Left hindlimb (tissue), 1 donor: ENCODE results near the gene FGF14.

ENCODE experiments used
- DNase-seq: peaks from one replicate; pipeline ENCODE4 v3.0.0-alpha.2; 2018

The FGF14 gene

GRCh38 chr13:102302534-102302933, 99.3 kb downstream of the FGF14 start:
- DNase-seq, result no peak

DNA sequence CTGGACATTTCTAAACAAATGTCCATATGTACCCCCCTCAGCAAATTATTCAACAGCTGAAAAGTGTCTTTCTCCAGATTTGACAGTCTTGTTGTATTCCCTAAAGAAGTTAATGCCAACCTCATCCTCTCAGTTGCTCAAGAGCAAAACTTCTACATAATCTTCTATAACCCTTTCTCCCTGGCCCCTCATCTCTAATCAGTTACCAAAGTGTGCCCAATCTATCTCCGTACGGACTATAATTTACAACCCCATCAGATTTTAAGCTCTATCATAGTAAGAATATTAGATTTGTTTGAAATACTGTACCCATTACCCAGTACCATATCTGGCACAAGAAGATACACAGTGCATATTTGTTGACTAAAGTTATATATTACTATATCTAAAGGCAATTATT, 101.5 kb downstream of the FGF14 start:
- no peak for DNase-seq

GRCh38 chr13:102299366-102299765, 102.5 kb downstream of the FGF14 start:
- no peak for DNase-seq

DNA sequence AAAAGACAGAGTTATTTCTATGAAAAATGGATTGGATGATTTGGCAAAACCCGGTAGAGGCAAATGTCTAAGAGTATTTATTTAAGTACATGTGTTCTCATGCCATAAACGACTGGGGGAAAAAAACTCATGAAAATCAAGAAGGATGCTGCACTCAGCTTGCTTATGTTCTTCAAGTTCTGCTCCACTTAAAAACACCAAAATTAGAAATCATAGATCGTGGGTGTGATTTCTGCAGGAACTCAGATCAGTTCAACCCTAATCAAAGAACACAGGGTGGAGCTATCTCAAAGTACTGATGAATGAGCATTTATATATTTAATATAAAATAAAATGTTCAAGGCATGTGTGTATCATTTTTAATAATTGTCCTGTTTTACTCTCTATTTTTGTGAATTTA, 103.8 kb downstream of the FGF14 start:
- no peak for DNase-seq

GRCh38 chr13:102295316-102296048, 106.4 kb downstream of the FGF14 start:
- no peak for DNase-seq

GRCh38 chr13:102294407-102295018, 107.3 kb downstream of the FGF14 start:
- DNase-seq, result no peak

- no peak for DNase-seq
Measured at GRCh38 chr13:102293723-102294122, 108.1 kb downstream of the FGF14 start.

DNA sequence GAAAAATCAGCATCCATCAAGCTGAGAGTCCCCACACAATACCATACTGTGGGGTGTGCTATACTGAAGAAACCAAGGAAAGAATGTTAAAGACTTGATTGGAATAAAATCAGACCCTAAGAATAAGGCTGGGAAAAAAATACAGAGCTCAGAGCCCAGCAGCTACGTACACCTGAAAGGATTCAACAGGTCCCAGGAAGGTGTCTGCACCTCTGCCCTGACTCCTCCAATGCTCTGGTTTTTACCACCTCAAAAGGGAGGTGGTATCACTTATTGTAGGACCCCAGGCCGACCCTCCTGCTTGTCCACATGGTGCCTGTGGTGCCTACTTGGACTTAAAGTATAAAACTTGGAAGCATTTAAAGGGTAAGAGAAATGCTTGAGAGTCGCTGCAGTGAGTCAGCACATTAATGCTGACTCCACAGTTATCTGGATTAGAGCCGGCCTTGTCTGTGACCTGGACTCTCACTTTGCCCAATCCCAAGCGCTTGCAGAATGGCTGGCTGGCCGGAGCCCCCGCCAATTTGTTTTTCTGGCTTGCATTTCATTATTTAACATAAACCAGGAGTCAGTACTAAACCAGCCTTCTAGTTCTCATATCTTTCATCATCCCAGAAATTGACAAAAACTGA, 110.1 kb downstream of the FGF14 start:
- no peak for DNase-seq

- DNase-seq, result no peak
Measured at GRCh38 chr13:102289606-102290005, 112.2 kb downstream of the FGF14 start.

GRCh38 chr13:102286326-102286725, 115.5 kb downstream of the FGF14 start:
- DNase-seq, result no peak

GRCh38 chr13:102280366-102280765, 121.5 kb downstream of the FGF14 start:
- no peak for DNase-seq

DNA sequence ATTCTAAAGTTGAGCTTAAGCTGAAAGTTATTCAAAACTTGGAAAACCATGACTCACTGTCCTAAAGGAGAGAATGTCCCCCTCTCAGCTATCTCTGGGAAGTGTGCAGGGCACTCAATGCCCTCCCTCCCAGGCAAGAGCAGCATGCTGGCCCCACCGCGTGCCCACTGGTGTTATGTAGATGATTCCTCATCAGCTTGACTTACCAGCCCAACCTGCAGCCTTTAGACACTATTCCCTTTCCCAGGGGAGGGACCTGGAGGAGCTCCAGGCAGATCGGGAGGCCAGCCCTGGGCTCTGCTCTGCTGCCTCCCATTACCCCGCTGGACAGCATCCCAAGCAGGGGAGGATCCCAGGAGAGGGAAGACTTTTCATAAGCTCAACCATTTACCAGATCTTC, 124.6 kb downstream of the FGF14 start:
- peak; percentile 41 for DNase-seq

- DNase-seq, result no peak
Measured at GRCh38 chr13:102276404-102276803, 125.4 kb downstream of the FGF14 start.

DNA sequence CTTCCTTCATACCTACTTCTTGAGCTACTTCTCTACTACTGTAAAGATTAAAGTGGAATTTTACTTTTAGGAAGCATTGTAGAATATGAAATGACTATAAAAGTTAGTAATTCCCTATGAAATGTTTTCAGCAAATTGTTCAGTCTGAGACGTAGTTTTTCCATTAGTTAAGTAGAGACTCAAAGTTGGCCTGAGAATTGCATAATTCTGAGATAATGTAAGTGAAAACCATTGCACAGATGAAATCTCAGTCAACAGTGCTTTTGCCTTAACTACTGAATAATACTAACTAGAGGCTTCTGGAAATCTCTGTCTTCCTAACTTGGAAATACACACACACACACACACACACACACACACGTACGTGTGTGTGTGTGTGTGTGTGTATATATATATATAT, 125.9 kb downstream of the FGF14 start:
- DNase-seq, result no peak

- DNase-seq, result no peak
Measured at GRCh38 chr13:102273111-102273510, 128.7 kb downstream of the FGF14 start.

GRCh38 chr13:102267191-102267590, 134.7 kb downstream of the FGF14 start:
- DNase-seq, result no peak

GRCh38 chr13:102261809-102262208, 140.0 kb downstream of the FGF14 start:
- no peak for DNase-seq

DNA sequence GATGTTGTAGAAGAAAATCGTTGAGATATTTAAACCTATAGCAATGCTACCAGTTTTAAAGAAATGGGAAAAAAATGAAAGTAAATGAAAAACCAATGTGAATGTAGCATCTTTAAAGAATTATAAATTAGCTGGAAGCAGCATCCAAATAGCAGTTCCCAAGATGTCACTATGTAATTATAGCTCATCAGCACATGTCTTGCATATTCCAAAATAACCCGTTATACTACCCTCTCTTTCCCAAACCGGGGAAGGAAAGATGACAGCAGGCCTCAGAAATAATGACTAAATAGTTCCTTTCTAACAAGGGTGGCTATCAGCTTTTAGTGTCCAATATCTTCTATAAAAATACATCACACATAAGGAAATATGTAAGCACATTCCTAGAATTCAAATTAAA, 140.5 kb downstream of the FGF14 start:
- no peak for DNase-seq

DNA sequence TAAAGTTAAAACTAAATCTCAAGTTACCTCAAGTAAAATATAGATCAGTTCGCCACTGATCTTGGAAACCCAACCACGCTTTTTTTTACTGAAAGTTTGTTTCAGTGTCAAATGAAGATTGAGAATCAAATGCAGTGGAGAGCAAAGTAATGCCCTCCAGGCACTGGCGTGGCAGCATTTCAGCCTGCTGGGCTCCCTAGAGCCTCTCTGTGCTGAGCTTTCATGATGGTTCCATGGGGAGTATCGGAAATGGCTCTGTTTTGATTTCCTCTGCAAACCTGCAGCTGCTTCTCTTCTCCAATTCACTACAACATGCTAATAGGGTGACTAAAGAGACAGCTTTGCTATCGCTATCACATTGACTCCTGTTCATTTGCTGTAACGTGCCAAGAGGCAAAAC, 141.6 kb downstream of the FGF14 start:
- no peak for DNase-seq

GRCh38 chr13:102255409-102255808, 146.4 kb downstream of the FGF14 start:
- DNase-seq, result no peak

GRCh38 chr13:102251817-102252216, 150.0 kb downstream of the FGF14 start:
- DNase-seq, result no peak

- no peak for DNase-seq
Measured at GRCh38 chr13:102250448-102250847, 151.4 kb downstream of the FGF14 start.

DNA sequence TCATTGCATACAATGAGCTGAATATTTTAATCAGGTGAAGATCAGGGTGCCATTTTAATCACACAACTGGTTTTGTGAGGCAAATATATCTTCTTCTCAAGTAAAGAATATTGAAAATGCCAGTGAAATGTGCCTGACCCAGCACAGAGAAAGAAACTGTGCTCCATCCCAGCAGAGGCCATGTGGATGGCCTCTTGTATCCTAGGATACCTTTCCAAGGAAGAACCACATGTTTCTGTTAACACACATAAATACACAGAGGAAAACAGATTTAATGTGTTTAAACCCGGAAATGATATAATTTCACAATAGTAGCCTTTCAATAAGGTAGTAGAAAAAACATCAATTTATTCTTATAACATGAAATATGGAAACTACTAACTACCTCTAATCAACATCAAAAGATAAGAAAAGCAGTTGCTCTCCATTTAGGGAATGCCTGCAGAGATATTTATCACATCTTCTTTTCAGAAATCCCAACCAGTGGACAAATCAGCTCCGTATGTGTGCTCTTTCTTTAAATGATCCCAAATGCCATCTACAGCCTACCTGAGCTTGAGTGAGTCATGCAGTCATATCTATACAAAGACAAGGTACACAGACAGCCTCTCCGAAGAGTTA, 157.1 kb downstream of the FGF14 start:
- no peak for DNase-seq

DNA sequence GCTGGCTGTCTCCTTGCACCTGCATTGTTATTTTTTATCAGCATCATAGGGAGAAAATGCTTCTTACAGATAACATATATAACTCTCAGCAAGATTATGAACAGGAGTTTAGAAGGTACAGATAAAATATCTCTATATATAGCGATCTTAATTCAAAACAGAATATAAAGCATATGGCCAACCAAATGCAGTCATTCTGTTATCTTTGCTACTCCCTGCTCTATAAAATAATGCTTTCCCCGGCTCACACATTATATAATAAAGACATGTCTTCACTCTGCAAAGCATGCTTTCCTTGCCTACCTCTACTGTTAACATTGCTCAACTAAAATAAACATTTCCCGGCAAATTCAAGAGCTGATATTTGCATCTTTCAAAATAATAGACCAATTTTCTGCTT, 161.7 kb downstream of the FGF14 start:
- DNase-seq, result no peak
